Activated gamma-delta T cell treated with anti-CD3 and anti-CD28 coated beads, Interleukin-2, amount 50 U/mL, for 16 hours (primary cell): ENCODE results near the gene LGALS3BP.

ENCODE experiments used
- DNase-seq: peaks from one replicate; pipeline ENCODE4 v3.0.0-alpha.2; 2020; ENCODE audit warnings: low read depth

Gene LGALS3BP

DNA sequence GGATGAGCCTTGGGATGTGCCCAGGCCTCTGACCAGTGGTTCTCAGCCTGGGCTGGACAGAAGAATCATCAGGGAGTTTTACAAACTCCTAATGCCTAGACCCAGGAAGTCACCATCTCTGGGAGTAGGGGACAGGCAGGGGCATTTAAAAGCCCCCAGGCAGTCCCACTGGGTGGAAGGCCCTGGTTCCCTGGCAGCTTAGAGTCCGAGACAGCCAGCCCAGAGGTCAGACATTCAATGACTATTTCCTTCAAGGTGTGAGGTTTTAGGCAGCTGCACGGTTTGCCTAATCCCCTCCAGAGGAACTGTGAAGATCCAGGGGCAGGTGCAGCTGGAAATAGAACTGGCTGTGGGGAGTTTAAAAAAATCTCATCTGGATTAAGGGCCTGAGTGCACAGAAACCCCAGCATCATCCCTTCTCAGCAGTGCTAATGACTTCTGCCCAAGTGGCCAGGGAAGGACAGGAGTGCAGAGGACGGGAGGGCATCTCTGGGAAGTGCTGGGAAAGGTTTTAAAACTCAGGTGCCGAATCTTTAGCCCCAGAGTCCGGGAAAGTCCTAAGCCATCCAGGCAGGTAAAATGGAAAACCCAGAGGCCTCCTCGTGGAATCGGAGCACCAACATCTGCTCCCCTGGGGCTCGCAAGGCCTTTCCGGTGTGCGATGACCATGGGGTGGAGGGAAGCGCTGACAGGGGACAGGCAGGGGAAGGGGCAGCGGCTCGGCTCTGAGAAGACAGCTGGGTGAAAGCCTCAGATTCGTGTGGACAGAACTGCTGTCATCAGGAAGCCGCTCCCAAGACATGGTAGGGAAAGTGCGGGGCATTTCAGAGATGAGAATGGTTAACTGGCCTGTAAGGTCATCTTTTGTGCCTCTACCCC, 1.5 kb upstream of the LGALS3BP start:
- no peak for DNase-seq

DNA sequence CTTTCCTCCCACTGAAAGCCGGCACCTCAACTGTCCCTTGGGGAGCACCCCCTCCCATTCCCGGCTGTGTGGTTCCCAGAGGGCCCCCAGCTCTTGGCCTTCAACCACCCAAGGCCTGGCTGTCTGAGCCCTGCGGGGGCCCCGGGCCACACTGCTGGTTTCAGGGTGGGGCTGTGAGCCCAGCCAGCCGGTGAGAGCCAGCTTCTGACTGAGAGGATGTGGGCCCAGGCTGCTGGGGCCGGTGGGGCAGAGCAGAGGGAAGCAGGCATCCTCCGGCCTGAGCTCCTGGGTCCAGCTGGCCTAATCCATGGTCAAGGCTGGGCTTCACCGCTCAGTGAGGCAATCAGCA, 875 bp upstream of the LGALS3BP start:
- DNase-seq = no peak

DNA sequence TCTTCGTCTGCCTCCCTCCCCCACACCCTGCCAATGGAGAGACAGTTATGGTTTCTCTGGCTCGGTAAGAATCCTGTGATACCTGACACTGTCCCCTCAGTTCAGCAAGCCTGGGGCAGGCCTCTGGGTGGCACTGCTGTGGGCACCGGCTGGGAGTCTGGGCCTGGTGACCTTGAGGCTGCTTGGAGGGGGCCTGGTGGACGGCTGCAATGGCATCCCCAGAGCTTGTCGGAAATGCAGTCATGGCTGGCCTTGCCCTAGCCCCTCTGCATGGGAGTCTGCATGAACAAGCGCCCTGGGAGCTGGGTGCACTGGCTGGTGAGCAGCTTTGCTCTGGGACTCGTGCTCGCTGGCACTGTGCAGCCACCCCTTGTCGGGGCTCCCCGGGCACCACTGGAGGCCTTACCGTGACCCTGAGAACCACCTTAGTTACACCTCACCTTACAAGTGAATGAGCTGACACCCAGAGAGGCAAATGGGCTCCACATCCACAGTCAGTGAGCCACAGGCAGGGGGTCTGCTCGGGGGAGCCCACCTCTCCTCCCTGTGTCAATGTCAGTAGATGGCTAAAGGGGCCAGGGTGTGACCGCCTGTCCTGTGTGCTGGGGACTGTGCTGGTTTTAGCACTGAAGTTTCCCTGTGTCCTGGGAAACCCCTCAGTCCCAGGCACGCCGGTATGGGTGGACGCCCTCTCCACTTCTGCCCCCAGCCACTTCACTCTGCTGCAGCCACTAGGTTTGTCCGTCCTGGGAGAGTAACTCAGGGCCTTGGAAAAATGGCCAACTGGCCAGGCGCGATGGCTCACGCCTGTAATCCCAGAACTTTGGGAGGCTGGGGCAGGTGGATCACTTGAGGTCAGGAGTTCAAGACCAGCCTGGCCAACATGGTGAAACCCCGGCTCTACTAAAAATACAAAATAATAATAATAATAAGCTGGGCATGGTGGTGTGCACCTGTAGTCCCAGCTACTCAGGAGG, 1.4 kb downstream of the LGALS3BP start:
- no peak for DNase-seq

DNA sequence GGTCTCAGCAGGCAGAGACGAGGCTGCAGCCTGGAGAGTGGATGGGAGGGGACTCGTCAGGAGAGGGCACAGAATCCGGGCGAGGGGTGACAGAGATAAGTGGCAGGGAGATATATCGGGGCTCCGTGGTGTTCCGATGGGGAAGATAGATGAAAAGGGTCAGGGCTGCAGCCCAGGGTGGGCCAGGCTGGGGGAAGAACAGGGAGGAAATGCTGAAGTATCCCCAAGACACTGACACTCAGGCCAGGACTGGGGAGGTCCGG, 2.1 kb downstream of the LGALS3BP start:
- no peak for DNase-seq

DNA sequence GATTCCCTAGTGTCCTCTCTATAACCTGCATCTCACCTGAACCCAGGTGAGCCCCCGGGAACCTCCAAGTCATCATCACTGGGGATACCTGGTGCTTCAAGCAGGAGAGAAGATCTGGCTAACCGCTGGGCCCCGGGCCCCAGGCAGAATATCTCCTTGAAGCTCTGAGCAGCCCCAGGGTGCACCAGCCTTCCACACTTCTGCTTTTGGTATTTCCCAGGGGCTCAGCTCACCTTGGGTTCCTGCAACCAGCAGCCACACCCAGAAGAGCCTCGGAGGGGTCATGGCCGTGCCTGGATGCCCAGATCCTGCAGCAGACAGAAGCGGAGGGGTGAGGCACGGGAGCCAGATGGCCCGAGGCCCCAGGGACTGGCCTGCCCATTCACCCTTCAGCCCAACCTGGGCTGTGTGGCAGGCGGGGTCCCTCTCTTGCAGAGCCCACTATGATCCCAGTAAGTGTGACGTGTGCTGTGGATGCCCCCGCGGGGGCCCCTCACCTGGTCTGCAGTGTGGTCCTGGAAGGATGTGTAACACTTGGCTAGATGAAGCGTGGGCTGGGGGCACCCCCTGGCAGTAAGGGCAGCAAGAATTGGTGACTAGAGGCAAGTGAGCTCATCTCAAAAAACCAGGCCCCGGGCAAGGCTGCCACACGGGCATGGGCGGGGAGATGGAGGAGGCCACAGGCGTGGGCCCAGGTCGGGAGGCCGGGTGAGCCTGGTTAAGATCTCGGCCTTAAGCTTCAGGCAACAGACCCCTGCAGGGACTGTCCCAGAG, 2.6 kb downstream of the LGALS3BP start:
- no peak for DNase-seq

DNA sequence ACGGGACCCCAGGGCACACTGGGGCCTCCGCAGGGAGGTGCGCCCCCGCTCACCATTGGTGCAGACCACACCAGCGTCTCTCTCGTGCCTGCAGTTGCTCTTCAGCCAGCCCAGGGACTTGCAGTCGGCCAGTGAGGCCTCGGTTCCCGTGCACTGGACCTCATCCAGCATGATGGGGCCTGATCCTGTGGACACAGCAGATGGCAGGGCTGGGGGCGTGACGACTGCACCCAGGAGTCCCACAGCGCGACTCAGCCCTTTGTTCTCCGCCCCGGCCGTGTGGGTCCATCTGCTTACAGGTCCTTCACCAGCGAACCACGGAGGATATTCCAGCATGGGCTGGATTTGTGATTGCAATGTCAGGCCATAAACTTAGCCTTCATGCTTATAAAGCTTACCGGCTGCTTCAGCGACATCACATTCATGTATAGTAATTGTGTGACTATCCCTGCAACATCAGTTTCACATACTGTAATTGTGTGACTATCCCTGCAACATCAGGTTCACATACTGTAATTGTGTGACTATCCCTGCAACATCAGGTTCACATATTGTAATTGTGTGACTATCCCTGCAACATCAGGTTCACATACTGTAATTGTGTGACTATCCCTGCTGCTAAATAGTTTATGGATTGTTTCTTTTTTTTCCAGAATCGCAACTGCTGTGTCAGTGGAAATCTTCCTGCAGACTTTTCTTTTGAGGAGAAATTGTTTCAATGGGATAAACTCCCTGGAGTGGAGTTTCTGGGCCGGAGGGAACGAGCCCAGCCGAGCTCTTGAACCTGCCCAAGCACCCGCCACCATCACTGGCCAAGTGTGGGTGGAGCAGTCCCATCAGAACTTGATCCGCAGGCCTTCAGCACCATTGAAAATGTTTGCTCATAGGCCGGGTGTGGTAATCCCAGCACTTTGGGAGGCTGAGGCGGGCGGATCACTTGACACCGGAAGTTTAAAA, 4.8 kb downstream of the LGALS3BP start:
- no peak for DNase-seq

DNA sequence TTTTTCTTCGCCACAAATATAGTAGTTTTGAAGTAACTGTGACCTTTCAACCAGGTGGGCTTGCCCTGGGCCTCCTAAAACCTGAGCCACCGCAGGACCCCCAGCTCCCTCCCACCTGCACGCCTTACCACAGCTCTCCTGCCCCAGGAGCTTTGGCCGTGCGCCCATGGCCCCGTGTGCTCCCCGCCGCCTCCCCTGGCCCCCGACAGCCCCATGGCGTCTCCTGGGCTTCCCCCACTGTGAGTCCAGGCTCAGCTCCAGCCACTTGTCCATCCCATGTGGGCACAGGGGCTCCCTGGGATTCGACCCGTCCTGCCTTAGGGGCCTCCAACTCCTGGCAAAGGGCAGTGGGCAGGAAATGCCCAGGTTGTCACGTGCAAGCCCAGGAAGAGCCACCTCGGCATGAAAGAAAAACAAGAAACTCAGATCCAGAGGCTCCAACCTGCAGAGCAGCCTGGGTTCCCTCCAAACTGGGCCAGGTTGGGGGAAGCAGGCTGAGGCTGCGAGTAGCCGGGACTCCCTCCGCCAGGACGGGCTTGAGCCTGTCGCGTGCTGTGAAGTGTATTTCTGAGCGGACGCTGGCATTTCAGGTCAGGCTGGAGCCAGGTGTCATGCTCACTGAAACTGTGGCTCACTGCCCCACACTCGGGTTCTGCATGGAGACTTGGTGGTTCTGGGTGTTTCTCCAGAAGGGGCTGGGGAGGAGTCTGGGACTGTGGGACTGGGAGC, 5.8 kb downstream of the LGALS3BP start:
- DNase-seq = no peak

DNA sequence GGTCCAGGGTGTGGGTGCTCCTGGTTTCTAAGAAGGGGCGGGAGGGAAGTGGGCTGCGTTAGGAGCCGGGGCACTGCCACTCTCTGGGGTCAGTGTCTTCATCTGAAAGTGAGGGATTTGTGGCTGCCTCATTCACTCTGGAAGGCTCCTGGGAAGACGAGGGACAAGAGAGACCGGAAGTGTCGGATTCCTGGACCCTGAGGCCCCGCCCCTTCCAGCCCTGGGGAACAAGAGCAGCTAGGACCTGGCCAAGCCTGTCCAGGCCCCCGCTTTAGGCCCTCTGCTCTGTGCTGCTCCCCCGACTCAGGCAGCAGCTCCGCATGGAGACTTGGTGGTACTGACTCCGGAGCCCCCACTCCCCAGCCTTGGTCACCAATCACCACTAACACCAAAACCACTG, 6.5 kb downstream of the LGALS3BP start:
- no peak for DNase-seq

DNA sequence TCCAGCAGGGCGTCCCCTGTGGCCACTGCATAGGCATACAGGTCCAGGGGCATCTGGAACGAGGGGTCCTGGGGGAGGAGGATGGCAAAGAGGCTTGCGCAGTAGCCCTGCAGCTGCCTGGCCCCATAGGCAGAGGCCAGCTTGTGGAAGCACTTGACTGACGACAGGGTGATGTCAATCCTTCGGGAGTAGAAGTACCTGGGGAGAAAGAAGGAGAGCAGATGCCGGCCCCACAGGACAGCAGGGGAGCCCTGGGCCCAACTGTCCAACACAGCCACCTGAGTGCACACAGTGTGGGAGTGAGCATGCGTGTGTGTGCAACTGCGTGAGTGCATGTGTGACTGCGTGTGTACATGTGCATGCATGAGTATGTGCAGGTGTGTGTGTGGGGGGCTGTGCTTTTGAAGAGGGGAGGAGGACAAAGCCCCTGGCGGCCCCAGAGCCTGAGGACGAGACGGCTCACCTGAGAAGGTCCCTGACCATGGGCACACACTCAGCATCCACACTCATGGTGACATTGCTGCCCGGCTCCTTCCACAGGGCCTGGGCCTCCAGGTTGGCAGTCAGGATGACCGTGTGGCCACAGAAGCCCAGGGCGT, 7.1 kb downstream of the LGALS3BP start:
- DNase-seq = no peak

DNA sequence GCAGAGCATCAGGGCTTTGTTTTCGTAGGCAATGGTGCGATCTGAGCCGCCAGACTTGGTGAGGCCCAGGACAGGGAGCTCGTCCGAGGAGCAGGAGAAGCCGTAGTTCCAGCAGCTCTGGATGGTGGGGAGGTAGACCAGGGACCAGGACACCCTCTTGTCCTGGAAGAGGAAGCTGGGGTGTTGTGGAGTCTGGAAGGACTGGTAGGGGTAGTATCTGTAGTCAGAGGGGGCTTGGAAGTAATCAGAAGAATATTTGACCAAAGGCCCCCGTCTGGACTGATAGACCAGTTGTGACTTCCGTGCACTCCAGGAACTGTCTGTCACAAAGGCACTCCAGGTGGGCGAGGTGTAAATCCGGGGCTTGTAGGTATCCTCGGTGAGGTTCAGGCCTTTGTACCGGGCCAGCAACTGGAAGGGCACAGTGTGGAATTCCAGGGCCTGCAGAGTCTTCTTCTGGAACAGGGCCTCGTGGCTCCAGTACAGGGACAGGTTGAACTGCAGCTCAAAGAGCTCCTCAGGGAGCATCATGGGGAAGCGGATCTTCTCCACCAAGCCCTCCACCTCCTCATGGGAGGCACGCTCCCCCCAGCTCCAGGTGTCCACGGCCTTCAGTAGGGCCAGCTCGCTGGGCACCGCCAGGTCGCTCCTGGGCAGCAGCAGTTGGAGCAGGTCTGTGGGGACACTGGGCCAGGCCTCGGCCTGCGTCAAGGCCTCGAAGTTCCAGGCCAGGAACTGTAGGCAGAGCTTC, 7.8 kb downstream of the LGALS3BP start:
- DNase-seq = no peak

DNA sequence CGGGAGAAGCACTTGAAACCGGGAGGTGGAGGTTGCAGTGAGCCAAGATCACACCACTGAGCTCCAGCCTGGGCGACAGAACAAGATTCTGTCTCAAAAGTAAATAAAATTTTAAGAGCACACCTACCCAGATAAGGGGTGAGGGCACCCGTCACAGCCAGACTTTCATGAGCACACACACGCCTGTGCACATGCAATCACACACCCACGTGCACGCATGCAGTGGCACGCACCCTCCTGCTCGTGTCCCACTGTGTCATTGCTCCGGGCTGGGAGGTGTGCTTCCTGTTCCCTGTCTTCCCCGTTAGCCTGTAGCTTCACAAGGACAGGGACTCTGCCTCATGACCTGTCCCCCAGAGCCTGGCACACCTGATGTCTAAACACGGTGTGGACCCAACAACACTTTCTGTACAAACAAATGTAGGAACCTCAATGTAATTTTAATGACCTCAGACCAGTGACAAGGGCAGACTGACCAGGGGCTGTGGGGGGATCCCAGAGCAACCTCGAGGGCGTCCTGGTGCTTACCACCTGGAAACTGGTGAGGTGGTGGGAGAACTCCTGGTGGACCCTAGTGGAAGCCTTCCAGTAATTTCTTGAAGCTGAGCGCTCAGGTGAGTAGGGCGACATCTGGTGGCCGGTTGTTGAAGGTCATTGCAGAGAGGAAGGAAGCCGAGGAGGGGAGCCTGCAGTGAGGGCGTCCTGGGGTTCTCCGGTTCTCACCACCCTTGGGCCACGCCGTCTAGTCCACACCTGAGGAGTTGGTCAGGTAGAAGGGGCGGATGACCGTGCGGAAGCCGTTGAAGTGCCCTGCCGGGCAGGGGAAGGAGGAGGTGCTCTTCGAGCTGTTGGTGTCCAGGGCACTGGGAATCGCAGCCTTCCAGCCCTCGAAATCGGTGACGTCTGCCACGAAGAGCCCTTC, 8.6 kb downstream of the LGALS3BP start:
- DNase-seq = peak; percentile 74

DNA sequence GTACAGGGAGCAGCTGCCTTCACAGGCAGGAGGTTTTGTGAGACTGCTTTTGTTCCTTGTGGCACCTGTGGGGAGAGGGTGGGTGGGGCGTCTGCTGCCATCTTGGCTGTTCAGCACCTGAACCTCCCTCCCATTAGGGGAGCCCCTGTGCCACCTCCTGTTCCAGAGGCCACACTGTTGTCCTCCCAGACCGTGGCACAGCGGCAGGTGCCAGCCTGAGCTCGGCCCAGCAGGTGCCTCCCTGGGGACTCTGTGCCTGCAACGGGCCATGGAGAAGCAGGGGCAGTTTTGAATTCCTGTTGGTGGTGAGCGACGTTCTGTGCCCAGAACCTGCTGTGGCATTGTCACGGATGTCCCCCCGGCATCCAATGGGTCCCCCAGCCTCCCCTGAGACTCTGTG, 9.9 kb downstream of the LGALS3BP start:
- DNase-seq = no peak

DNA sequence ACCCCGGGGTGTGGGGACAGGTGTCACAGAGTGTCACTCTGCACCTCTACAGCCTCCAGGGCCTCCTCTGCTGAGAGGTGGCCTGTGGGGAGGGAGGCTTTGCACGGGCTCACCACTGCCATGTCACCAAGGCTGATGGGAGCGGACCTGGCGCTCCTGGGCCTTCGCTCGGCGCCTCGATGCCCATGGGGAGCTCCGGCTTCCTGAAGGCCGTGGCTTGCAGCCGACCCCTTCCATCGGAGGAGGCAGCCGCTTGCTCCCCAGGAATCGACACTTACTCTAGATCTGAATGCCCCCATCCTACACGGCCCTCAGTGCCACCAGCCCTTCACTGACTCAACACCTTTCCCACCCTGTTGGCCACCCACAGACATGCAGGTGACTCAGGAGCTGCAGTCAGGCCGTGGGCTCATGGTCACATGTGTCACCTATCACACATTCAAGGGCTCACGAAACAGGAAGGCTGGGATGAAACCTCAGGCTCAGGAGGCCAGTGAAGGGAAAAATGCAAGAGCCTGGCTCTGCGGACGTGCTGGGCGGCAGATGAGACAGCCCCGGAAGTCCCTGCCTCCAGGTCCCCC, 11.9 kb downstream of the LGALS3BP start:
- DNase-seq = no peak

DNA sequence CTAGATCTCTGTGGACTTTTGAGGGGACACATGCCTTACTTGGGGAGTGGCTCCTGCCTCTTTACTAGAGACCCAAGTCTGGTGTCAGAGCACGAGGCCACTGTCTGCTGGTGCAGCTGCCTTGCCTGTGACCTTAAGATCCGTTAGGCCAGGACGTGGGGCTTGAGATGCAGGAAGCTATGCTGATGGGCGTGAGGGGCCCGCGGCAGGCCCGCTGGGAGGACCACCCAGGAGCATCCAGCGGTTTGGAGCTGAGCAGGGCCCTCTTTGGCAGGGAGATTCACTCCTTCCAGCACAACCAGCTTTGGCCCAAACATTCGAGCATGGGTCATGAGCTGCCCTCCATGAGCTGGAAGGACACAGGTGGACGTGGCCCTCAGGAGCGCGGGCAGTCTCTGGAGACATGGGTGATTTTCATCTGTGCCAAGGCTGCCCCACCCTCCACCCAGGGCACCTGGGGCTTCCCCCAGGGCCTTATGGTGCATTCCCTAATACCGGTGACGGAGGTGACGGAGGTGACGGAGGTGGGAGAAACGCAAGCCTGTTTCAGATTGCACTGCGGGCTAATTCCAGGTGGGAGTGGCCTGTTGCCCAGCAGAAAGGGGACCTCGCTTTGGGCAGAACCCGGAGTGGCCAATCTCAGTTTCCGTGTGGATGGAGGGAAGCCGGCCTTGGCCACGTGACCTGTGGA, 12.7 kb downstream of the LGALS3BP start:
- no peak for DNase-seq

DNA sequence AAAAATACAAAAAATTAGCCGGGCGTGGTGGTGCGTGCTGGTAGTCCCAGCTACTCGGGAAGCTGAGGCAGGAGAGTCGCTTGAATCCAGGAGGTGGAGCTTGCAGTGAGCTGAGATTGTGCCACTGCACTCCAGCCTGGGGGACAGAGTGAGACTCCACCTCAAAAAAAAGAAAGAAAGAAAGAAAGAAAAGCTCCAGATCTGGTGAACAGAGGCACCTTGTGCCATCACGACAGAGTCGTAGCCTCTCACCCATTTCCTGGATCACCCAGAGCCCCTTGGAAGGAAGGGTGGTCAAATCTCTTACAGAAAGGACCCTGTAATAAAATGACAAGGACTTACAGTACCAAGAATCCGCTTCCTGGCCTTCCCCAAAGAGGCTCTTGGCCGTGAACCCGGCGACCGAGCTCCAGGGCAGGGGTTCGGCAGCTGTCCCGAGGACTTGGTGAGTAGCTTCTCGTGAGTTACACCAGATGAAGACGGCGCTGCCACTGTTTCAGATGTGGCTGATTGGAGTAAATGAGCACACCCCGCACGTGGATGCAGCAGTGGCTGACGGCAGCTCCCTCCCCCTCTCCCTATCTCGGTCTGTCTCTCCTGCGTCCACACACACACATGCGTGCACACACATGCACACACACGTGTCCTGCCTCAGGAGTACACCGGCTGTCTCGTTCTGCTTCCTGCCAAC, 13.5 kb downstream of the LGALS3BP start:
- DNase-seq = no peak

DNA sequence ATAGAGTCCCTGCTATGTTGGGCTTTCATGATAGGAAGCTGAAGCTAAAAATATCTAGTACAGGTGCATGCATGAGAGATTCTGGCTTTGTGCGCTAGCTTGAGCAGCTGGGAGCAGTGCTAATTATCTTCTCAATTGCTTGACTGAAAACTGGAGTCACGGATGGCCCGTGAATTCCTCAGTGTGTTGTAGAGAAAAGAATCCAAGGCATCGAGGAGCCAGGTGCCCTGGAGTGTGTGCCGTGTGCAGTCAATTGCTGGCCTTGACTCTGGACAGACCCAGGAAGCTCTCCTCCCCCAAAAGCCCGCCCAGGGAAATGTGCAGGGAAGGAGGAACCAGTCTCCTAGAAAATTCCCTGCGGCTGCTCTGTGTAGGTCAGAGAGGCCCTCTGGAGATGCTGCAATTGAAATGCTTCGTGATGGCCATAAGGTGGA, 14.2 kb downstream of the LGALS3BP start:
- DNase-seq = no peak

DNA sequence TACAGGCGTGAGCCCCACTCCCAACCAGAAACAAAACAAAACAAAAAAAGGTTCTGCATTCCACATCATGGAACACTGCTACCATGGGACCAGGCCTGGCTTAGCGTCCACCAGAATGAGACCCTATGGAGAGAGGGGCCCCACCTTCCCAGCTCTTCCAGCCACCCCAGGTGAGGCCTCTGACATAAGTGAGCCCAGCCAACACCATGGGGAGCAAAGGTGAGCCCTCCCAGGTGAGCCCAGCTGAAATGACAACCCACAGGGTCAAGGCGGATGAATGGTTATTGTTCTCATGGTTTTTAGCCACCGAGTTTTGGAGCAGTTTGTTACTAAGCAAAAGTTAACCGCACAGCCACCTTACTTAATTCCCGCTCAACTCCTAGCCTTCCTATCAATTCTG, 16.3 kb downstream of the LGALS3BP start:
- no peak for DNase-seq
